Activated T-helper 9 cell treated with anti-CD3 and anti-CD28 coated beads, Interleukin-2, amount 50 U/mL, for 16 hours (primary cell): ENCODE measurements around the gene NLGN1.
"Not testable (repeated sequence)": the region's sequence is repeated elsewhere in the genome, so short reads cannot be mapped to it uniquely, and the experiment has no call there.

Source experiments
- DNase-seq: peaks from one replicate; pipeline ENCODE4 v3.0.0-alpha.2; 2020; ENCODE audit warnings: low read depth

Gene NLGN1

GRCh38 chr3:174168538-174169254, 771.2 kb downstream of the NLGN1 start:
- no peak for DNase-seq

GRCh38 chr3:174169736-174170135, 772.2 kb downstream of the NLGN1 start:
- DNase-seq, result no peak

- no peak for DNase-seq
These were observed 772.7 kb downstream of the NLGN1 start for GRCh38 chr3:174170248-174170647.

GRCh38 chr3:174186377-174186989, 788.9 kb downstream of the NLGN1 start:
- no peak for DNase-seq

GRCh38 chr3:174191380-174191779, 793.8 kb downstream of the NLGN1 start:
- no peak for DNase-seq

- no peak for DNase-seq
These were observed 794.4 kb downstream of the NLGN1 start for GRCh38 chr3:174191895-174192294.

GRCh38 chr3:174192471-174192870, 794.9 kb downstream of the NLGN1 start:
- no peak for DNase-seq

- DNase-seq, result no peak
These were observed 796.1 kb downstream of the NLGN1 start for GRCh38 chr3:174193604-174194003.

GRCh38 chr3:174197416-174197815, 799.9 kb downstream of the NLGN1 start:
- no peak for DNase-seq

- DNase-seq, result no peak
These were observed 800.7 kb downstream of the NLGN1 start for GRCh38 chr3:174198199-174198598.

- no peak for DNase-seq
These were observed 802.2 kb downstream of the NLGN1 start for GRCh38 chr3:174199696-174200095.

GRCh38 chr3:174202116-174202515, 804.6 kb downstream of the NLGN1 start:
- no peak for DNase-seq

- DNase-seq, result no peak
These were observed 805.0 kb downstream of the NLGN1 start for GRCh38 chr3:174202561-174202960.

GRCh38 chr3:174204765-174205164, 807.2 kb downstream of the NLGN1 start:
- DNase-seq, result no peak

GRCh38 chr3:174206607-174207192, 809.2 kb downstream of the NLGN1 start:
- no peak for DNase-seq

- no peak for DNase-seq
These were observed 810.6 kb downstream of the NLGN1 start for GRCh38 chr3:174208161-174208560.

GRCh38 chr3:174211896-174212295, 814.4 kb downstream of the NLGN1 start:
- DNase-seq, result not testable (repeated sequence)

- DNase-seq, result no peak
These were observed 817.9 kb downstream of the NLGN1 start for GRCh38 chr3:174215456-174215855.

- DNase-seq, result no peak
These were observed 818.5 kb downstream of the NLGN1 start for GRCh38 chr3:174216019-174216418.

GRCh38 chr3:174216946-174217718, 819.6 kb downstream of the NLGN1 start:
- no peak for DNase-seq

GRCh38 chr3:174218016-174218415, 820.5 kb downstream of the NLGN1 start:
- no peak for DNase-seq

GRCh38 chr3:174219738-174220137, 822.2 kb downstream of the NLGN1 start:
- no peak for DNase-seq
